HL-60/S4 treated with phorbol 12-myristate 13-acetate at 8.2 ng/mL for 4 days and 3 days (cell line): ENCODE data around the gene NCDN.
"Not testable (repeated sequence)": the region's sequence is repeated elsewhere in the genome, so short reads cannot be mapped to it uniquely, and the experiment has no call there.

Experiments
- in situ Hi-C: fragments of 300-500 bp; cut with MboI; formaldehyde crosslinking; loops from 2 replicates; pipeline ENCODE4 v1.15.0; 2022; ENCODE audit warnings: low sequenced_read_pairs

NCDN gene

DNA sequence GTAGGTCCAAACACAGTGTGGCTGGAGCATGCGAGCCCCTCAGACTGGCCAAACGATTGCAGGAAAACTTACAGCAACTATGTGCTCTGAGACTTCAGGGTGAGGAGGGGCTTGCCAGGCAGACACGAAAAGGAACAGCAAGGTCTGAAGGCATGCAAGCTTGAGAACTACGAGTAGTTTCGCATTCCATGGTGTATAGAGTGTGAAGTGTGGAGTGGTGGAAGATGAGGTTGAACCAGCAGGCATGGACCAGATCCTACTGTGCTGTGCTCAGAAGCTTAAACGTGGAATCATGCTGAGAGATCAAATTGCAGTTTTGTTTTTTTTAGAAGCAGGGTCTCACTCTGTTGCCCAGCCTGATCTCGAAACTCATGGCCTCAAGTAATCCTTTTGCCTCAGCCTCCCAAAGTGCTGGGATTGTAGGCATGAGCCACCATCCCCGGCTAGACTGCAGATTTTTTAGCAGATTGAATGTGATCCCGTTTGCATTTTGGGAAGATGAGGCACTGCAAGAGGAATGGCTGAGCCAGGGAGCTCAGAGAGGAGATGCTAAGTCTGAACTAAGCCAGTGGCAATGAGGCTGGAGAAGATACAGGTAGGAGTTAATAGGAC is 10.5 kb downstream of the NCDN start:
- in situ Hi-C loops = loop anchor here (10.0 kb wide), 1 partner anchor 147 kb away; the partner anchor contains the start of gene C1orf216

DNA sequence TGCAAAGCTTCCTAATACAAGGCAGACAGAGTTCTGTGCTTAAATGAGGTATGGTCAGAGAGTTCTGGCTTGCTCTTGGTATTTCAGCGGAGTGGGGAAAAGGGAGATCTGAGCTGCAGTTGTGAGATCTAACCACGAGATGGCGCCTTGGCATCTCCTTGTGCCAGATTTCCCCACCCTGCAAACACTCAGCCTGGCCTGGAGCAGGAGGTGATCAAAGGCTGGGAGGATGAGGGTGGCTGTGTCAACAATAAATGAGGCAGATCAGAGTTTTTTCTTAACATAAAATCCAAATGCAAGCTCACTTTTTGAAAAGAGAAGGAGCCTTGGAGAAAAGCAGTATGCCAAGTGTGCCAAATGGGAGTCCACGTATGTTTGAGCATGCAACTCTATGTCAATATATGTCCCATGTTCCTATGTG is 11.4 kb downstream of the NCDN start:
- in situ Hi-C loops = loop anchor here (10.0 kb wide), 1 partner anchor 146 kb away; the partner anchor contains the start of gene C1orf216

DNA sequence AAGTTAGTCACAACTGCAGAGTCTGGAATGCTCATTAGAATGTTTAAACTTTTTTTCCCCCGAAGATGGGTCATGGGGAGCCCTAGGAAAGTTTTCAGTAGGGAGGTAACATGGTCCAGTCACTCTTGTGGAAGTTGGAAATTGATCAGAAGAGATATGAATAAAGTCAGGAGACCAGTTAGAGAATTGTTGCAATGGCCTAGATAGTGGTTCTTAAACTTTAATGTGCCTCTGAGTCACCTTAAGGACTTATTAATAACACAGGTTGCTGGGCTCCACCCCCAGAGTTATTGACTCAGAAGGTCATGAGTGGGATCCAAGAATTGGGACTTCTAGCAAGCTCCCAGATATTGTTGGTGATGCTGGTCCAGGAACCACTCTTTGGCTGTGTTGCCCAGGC is 12.3 kb downstream of the NCDN start:
- in situ Hi-C loops = loop anchor here (10.0 kb wide), 1 partner anchor 145 kb away; the partner anchor contains the start of gene C1orf216

DNA sequence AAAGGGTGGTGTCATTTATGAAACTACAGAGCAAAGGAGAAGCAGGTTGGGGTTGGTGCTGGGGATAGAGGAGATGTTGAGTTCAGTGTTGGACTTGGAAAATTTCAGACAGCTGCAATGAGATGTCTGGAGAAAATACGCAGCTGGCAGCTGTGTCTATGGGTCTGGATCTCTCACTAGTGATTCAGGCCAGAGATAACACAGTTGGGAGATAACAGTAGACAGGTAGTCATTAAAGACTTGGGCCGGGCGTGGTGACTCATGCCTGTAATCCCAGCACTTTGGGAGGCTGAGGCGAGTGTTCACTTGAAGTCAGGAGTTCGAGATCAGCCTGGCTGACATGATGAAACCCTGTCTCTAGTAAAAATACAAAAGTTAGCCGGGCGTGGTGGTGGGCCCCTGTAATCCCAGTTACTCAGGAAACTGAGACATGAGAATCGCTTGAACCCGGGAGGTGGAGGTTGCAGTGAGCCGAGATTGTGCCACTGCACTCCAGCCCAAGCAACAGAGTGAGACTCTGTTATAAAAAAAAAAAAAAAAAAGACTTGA is 13.1 kb downstream of the NCDN start:
- in situ Hi-C loops = no loop called here

- in situ Hi-C loops = no loop called here
Observed at GRCh38 chr1:35571263-35571662, 13.7 kb downstream of the NCDN start.

DNA sequence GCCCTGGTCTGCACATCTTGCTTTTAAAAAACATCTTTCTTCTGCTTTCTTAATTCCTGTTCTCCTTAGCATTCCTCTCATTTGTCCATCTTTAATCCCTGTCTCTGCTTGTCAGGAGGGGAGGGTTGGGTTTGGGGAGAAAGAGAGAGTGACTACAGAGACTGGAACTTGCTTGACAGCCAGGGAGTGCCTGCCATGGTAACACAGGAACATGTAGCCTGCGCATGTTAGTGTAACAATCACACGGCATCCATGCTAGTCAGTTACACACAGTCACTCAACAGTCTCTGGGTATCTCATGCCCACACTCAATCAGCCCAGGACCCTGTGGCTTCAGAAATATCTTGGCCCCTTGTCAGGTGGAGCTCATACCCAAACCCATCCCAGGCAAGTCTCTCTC is 14.7 kb downstream of the NCDN start:
- in situ Hi-C loops = no loop called here

DNA sequence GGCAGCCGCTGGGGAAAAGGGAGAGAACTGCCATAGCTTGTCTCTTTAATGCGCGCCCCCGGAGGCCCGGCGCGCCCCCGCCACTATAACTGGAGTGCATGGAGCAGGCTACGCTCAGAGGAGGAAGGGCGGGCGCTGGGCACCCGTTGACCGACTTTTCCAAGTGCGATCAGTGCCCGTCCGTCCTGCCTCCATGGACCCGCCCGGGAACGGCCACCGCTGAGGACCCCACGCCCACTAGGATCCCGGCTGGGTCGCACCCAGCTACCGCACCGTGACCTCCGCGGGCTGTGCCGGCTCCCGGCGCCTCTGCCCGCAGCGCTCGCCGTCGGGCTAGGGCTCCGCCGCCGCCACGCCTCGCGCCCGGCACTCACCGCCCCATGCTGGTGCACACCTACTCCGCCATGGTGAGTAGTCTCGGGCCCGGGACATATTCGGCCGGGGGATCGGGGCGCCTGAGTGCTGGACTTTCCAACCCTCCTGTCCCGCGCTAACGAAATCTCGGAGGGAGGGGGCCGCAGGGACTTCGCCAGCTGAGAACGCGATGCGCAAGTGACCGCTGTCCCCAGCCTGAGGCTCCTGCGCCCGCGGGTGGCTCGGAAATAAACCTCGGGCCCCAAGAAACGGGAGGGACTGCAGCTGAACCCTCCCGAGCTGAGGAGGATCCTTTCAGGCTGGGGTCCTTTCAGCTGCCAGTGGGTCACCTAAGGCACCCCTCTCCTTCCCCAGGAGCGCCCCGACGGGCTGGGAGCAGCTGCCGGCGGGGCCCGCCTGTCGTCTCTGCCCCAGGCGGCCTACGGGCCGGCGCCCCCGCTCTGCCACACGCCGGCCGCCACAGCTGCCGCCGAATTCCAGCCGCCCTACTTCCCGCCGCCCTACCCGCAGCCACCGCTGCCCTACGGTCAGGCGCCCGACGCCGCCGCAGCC is 15.9 kb downstream of the NCDN start, which contains the start of gene TFAP2E:
Gene TFAP2E, plus strand, starts transcription at position 117 of the 927 bp plus-strand sequence. Its CDS starts 264 bp downstream, at position 381.
- in situ Hi-C loops = no loop called here

- in situ Hi-C loops = no loop called here
Observed at GRCh38 chr1:35574125-35574654, 16.6 kb downstream of the NCDN start.

DNA sequence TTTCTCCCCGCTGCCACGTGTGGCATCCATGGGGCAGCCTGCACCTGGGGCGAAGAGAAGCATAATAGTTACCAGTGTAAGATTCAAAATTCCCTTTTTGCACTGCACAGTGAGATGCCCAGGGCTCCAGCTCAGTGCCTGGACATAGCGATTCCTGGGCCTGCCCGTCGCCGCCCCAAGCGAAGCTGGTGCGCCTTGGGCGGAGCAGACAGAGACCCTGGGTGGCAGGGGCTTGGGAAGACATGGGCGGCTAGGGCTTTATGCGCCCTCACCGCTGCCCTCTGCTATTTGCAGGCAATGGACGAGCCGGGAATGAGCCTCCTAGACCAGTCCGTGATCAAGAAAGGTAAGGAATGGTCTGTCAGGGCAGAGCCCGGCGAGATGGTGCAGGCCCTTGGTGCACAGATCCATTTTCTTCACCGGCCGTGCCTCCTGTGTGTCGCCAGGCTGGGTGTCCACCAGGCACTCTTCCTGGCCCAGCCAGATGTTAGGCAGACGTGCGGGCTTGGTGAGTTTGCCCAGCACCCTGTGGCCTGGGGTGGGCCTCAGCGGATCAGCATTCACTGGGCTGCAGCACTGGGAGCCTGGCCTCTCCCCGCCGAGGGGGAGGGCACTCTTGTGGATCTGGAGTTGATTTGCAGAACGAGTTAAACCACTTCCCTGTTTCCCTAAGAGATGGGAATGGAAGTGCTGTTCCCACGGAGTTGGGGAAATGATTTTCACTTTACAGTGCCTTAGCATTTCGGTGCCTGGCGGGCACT is 17.2 kb downstream of the NCDN start:
- in situ Hi-C loops = no loop called here

GRCh38 chr1:35575416-35575958 is 17.9 kb downstream of the NCDN start:
- in situ Hi-C loops = no loop called here

DNA sequence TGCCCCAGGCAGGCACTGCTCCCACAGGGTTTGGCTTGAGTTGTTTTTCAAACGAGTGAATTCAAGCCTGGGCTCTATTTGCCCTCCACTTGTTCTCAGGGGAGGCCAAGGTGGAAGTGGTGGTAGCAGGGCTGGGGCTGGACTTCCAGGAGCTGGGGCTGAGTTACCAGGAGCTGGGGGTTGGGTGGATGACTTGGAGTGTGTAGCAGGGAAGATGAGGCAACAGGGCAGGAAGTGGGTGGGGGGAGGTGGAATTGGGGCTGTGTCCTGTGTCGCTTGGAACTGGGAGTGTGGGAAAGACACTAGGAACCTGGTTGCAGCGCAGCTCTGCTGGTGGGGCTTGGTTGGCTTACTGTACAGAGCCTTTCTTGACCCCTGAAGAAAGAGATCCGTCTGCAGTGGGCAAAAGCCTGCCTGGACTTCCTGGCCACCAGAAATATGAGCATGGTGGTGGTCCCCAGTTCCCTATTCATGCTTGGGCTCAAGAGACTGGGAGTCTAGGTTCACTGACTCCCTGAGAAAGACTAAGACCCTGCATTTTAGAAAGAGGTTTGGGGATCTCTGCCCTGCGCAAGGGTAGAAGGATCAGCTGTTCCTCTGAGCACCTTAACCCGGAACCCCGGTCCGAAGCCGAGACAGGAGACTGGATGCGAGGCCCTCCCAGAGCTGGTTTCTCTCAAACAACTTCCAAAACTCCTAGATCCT is 18.6 kb downstream of the NCDN start:
- in situ Hi-C loops = no loop called here

GRCh38 chr1:35576766-35577070 is 19.1 kb downstream of the NCDN start:
- in situ Hi-C loops = not testable (repeated sequence)

DNA sequence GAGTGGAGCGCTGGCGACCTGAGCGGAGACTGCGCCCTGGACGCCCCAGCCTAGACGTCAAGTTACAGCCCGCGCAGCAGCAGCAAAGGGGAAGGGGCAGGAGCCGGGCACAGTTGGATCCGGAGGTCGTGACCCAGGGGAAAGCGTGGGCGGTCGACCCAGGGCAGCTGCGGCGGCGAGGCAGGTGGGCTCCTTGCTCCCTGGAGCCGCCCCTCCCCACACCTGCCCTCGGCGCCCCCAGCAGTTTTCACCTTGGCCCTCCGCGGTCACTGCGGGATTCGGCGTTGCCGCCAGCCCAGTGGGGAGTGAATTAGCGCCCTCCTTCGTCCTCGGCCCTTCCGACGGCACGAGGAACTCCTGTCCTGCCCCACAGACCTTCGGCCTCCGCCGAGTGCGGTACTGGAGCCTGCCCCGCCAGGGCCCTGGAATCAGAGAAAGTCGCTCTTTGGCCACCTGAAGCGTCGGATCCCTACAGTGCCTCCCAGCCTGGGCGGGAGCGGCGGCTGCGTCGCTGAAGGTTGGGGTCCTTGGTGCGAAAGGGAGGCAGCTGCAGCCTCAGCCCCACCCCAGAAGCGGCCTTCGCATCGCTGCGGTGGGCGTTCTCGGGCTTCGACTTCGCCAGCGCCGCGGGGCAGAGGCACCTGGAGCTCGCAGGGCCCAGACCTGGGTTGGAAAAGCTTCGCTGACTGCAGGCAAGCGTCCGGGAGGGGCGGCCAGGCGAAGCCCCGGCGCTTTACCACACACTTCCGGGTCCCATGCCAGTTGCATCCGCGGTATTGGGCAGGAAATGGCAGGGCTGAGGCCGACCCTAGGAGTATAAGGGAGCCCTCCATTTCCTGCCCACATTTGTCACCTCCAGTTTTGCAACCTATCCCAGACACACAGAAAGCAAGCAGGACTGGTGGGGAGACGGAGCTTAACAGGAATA is 19.7 kb downstream of the NCDN start:
- in situ Hi-C loops = no loop called here

DNA sequence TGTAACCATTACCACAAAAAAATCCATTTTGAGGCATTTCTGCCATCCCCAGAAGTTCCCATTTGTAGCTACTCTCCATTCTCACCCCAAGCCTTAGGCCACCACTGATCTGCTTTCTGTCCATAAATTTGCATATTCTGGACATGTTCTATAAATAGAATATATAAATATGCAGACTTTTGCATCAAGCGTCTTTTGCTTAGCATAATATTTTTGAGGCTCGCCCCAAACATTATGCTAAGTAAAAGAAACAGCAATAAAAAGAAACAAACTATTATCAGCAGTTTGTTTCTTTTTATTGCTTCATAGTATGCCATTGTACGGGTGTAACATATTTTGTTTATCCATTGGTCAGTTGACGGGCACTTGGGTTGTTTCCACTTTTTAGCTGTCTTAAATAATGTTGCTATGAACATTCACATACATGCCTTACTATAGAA is 23.4 kb downstream of the NCDN start:
- in situ Hi-C loops = no loop called here

GRCh38 chr1:35581621-35582020 is 24.0 kb downstream of the NCDN start:
- in situ Hi-C loops = not testable (repeated sequence)

DNA sequence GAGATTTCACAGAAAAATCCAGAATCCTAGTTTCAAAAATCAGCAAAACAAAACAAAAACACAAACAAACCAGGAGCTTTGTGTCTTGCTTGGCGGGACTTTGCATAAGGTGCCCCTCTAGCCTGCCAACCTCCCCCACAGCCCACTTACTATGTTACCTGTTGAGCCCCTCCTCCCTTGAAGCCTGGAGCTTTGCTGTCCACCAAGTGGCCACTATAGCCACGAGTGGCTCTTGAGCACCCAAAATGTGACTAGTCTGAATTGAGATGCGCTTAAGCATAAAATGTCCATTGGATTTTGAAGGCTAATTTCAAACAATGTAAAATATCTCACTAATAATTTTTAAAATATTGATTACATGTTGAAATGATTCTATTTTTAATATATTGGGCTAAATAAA is 27.7 kb downstream of the NCDN start:
- in situ Hi-C loops = no loop called here

DNA sequence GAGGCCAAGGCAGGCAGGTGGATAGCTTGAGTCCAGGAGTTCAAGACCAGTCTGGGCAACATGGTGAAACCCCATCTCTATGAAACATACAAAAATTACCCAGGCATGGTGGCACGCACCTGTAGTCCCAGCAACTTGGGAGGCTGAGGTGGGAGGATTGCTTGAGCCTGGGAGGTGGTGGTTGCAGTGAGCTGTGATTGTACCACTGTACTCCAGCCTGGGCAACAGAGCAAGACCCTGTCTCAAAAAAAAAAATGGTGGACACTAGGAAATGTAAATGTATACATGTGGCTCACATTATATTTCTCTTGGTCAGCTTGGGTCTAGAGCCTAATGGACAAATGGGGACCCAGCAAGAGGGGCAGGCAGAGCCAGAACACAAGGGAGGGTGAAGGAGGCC is 28.2 kb downstream of the NCDN start:
- in situ Hi-C loops = not testable (repeated sequence)

DNA sequence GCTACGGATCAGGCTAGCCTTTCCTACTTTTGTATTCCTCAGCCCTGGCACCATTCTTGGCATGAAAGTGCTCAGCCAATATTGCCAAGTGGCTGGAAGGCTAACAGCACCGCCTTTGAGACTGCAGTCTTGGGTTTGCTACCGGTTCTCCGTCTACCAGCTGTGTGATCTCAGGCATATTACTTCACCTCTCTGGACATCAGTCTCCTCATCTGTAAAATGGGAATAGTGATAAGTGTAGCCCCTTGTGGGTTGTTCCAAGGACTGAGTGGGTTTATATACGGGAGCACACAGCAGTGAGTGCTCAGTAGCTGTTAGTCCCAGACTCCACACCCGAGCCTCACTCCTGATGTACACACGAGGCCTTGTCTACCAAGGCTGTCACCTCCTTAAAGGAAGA is 29.2 kb downstream of the NCDN start:
- in situ Hi-C loops = no loop called here

DNA sequence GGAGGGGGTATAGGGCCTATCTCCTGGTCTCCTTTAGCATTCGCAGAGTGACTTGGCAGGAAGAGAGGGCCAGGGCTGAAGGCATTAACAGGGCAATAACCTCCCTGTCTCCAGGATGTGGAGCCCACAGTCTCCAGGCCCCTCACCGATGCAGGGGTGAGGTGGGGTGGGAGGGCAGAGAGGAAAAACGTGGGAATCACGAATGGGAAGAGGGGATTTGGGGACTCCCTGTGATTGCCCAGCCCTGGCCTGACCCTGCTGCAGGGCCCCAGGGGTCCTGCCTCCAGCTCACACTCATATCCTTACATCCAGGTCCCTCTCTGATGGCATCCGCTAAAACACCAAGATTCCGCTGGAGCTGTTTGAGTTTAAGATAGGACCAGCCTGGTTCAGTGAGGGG is 30.1 kb downstream of the NCDN start:
- in situ Hi-C loops = no loop called here
